Adipocyte (in vitro differentiated cells): Measurements from ENCODE around the gene FOXE3.
A peak's percentile ranks its signal among the peaks of the same experiment; 100 is the strongest.

ENCODE experiments used
- DNase-seq: peaks from one replicate; pipeline ENCODE4 v3.0.0-alpha.2; 2015; ENCODE audit warnings: low read depth
- H3K27me3 ChIP-seq: replicated peaks from 2 replicates; pipeline ENCODE4 v1.7.0; 2013; ENCODE audit warnings: mild to moderate bottlenecking, low read length, moderate library complexity; ENCODE audit not compliant: control insufficient read depth, insufficient read depth
- H3K36me3 ChIP-seq: 2 replicates; pipeline ENCODE4 v1.7.0; 2013; ENCODE audit warnings: low read length, mild to moderate bottlenecking, moderate library complexity; ENCODE audit not compliant: control insufficient read depth, insufficient read depth, severe bottlenecking
- H3K4me1 ChIP-seq: 2 replicates; pipeline ENCODE4 v1.7.0; 2013; ENCODE audit warnings: mild to moderate bottlenecking, low read length, moderate library complexity; ENCODE audit not compliant: control insufficient read depth, insufficient read depth
- H3K4me3 ChIP-seq: 2 replicates; pipeline ENCODE4 v1.7.0; 2013; ENCODE audit warnings: mild to moderate bottlenecking, low read length, moderate library complexity
- H3K9ac ChIP-seq: 2 replicates; pipeline ENCODE4 v1.7.0; 2013; ENCODE audit warnings: mild to moderate bottlenecking, low read length, moderate library complexity
- H3K9me3 ChIP-seq: 2 replicates; pipeline ENCODE4 v1.7.0; 2013; ENCODE audit warnings: mild to moderate bottlenecking, low read length, moderate library complexity; ENCODE audit not compliant: control insufficient read depth

FOXE3 gene

DNA sequence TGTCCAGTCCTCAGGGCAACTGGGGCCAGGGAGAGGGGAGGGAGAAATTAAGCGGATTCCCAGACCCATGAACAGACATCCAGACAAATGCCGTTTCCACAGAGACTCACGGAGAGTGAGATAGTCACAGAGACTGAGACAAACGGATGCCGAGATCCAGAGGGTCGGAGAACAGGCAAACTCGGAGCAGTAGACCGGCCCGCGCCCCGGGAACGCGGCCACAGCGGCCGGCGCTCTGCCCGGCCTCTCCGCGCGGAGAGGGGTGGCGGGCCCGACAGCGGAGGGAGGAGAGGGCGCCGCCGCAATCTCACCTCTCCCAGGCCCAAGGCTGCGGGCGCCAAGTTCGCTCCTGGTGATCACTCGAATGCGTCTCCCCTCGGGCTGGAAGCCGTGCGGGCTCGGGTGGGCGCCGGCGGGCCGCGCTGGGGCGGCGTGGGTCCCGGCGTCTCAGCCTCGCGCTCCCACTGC is 20.9 kb downstream of the FOXE3 start:
- H3K36me3 ChIP-seq, result no peaks in the 10 kb centered on the region
- no peaks in the 10 kb centered on the region for H3K9me3 ChIP-seq
- H3K4me1 ChIP-seq, result peaks cover 29% of the 10 kb centered on the region
- H3K9ac ChIP-seq, result peak overlapping the region; percentile 75
- H3K4me3 ChIP-seq, result peak overlapping the region; percentile 84
- peak; percentile 63 for DNase-seq
- H3K27me3 ChIP-seq, result peaks cover 46% of the 10 kb centered on the region

DNA sequence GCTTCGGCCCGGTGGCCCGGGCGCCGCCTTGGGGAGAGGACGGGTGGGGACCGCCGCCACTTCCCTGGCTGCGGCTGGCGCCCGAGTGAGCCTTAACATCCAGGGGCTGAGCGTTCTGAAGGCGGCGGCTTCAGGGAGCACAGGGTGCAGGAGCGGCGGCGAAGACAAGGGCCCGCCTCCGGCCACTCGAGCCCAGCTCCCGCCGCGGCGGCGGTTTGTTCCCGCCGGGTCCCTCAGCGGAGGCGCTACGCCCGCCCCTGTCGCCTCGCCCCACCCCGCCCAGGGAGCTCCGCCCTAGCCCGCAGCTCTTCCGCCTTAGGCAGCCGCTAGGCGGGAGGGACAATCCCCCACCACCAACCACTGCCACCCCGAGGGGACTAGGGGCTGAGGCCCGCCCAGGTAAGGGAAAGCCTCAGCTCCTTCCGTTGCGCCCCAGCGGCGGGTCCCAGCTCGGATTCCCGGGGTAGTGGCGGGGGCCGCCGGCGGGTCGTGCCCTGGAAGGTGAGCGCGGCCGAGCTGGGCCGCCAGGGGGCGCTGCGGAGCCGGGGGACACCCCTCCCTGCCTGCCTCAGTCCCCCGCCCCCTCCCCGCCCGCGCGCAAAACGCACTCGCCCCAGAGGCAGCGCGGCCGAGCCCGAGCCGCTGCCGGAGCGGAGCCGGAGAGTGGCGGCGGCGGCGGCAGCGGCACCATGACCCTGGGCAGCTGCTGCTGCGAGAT is 21.5 kb downstream of the FOXE3 start, which contains the start of gene FOXD2:
Gene FOXD2, plus strand, starts transcription at position 598 of the 718 bp plus-strand sequence. Its CDS starts 92 bp downstream, at position 690.
- Histone ChIP-seq H3K9me3 (no peaks in the 10 kb centered on the region), H3K4me1 (peaks cover 25% of the 10 kb centered on the region), H3K4me3 (peak within 1 kb of the TSS; percentile 84), H3K27me3 (peaks cover 52% of the 10 kb centered on the region), H3K9ac (peak within 1 kb of the TSS; percentile 75), H3K36me3 (no peaks in the 10 kb centered on the region)
- peak; percentile 91 for DNase-seq

DNA sequence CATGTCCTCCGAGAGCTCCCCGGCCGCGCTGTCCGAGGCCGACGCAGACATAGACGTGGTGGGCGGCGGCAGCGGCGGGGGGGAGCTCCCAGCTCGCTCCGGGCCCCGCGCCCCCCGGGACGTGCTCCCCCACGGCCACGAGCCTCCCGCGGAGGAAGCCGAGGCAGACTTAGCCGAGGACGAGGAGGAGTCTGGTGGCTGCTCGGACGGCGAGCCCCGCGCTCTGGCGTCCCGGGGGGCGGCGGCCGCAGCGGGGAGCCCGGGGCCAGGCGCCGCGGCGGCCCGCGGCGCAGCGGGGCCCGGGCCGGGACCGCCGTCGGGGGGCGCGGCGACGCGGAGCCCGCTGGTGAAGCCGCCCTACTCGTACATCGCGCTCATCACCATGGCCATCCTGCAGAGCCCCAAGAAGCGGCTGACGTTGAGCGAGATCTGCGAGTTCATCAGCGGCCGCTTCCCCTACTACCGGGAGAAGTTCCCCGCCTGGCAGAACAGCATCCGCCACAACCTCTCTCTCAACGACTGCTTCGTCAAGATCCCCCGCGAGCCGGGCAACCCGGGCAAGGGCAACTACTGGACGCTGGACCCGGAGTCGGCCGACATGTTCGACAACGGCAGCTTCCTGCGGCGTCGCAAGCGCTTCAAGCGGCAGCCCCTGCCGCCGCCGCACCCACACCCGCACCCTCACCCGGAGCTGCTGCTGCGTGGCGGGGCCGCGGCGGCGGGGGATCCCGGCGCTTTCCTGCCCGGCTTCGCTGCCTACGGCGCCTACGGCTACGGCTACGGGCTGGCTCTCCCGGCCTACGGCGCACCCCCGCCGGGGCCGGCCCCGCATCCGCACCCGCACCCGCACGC is 22.3 kb downstream of the FOXE3 start:
- peaks cover 53% of the 10 kb centered on the region for H3K27me3 ChIP-seq
- no peaks in the 10 kb centered on the region for H3K36me3 ChIP-seq
- H3K4me1 ChIP-seq, result peaks cover 22% of the 10 kb centered on the region
- no peaks in the 10 kb centered on the region for H3K9me3 ChIP-seq
- H3K9ac ChIP-seq, result no peak overlapping the region
- DNase-seq, result no peak
- H3K4me3 ChIP-seq, result no peak overlapping the region

DNA sequence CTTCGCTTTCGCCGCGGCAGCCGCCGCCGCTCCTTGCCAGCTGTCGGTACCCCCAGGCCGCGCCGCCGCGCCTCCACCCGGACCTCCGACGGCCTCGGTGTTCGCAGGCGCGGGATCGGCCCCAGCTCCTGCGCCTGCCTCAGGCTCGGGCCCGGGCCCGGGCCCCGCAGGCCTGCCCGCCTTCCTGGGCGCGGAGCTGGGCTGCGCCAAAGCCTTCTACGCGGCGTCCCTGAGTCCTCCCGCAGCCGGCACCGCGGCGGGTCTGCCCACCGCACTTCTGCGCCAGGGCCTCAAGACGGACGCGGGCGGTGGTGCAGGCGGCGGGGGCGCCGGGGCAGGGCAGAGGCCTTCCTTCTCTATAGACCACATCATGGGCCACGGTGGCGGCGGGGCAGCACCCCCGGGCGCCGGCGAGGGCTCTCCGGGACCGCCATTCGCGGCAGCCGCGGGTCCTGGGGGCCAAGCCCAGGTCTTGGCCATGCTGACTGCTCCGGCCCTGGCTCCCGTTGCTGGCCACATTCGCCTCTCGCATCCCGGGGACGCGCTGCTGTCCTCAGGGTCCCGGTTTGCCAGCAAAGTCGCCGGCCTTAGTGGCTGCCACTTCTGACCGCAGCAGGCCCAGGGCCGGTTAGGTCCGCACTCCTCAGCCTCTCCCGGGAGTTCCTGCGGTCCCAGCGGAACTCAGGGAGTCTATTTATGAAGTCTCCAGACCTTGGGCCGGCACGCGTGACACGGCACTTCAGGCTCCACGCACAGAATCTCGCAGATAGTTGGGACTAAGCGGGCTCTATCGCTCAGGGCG is 23.1 kb downstream of the FOXE3 start:
- Histone ChIP-seq H3K27me3 (peaks cover 54% of the 10 kb centered on the region), H3K4me1 (peaks cover 18% of the 10 kb centered on the region), H3K4me3 (no peak overlapping the region), H3K36me3 (no peaks in the 10 kb centered on the region), H3K9ac (no peak overlapping the region), H3K9me3 (peaks cover 2% of the 10 kb centered on the region)
- no peak for DNase-seq

DNA sequence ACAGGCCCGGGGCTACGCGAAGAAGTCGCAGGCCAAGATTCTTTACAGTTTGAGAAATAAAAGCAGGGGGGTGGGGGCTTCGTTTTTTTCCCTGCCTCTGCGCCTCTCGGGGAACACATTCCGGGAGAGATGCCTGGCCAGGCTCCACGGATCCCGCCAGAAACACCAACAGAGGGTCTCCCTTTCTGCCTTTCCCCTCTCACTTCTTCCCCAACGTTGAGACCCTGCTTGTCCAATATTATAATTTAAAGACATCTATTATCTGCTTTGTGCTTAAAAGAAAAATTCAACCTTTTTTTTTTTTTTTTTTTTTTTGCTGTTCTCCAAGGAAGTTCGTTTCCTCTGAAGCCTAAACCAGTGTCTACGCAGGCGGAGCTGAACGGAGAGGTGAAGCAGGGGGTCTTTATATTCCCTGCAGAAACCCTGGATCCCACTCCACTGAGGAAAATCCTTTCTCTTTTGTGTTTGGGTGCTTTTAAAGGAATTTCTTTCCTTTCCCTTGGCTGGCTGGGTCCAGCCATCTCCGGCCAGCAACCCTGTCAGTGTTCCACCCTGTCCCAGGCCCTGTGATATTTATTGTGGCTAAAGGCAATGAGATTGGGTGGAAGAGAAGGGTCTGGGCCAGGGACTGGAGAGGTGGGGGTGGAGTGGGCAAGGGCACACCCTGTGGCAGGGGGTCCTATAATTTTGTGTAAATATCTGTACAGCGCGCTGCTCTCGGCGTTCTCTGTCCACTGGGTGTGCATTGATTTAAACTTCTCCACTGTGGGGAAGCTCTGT is 23.9 kb downstream of the FOXE3 start:
- Histone ChIP-seq H3K4me1 (peaks cover 10% of the 10 kb centered on the region), H3K9me3 (peaks cover 10% of the 10 kb centered on the region), H3K9ac (no peak overlapping the region), H3K27me3 (peaks cover 56% of the 10 kb centered on the region), H3K36me3 (no peaks in the 10 kb centered on the region), H3K4me3 (no peak overlapping the region)
- no peak for DNase-seq

DNA sequence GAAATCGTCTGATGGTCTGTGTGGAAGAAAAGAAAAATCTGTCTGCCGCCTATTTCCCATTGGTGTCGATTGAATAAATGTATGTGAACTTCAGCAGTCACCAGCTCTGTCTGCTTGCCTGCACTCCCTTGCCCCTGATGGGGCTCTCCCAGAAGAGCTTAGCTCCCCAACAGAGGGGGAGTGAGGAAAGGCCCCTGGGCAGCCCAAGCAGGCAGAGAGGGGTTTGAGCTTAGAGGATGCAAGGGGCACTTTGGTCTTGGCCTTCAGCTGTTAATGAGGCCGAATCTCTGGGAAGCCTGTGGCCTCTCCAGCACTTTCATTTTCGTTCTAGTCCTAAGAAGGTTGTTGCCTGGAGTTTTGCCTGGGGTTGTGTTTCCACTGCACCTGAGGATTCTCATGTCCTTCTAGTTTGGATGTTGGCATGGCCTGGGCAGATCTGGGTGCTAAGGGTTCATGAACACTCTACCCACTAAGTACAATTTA is 24.6 kb downstream of the FOXE3 start:
- Histone ChIP-seq H3K4me1 (peaks cover 10% of the 10 kb centered on the region), H3K4me3 (no peak overlapping the region), H3K9ac (no peak overlapping the region), H3K27me3 (peaks cover 57% of the 10 kb centered on the region), H3K36me3 (no peaks in the 10 kb centered on the region), H3K9me3 (peaks cover 13% of the 10 kb centered on the region)
- DNase-seq, result no peak

DNA sequence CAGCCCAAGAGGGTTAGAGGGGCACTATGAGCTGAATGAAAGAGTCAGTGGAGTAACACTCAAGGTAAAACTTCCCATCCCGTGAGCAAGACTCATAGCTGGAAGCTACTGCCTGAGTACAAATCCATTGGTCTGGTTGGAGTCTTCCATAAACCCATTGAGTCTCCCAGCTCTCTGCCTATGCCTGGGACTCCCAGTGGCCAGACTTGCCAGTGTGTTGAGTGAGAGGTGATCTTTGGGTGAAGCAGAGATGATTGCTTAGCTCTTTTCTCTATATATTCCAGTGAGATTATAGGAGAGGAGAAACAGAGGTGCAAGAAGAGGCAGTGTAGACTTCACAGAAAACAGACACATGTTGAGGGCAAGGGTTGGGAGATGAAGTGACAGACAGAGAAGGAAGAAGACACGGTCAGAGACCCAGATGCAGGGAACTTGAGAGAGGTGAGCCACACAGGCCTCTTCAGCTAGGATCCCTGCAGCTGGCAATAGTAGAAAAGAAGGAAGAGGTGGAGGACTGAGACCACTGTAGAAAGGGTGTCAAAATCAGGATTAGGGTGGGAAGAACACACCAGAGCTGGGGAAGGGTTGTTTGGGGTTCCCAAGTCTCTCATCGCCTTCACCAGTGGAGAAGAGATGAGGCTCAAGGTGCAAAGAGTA is 25.5 kb downstream of the FOXE3 start:
- H3K4me1 ChIP-seq, result peaks cover 4% of the 10 kb centered on the region
- H3K9ac ChIP-seq, result no peak overlapping the region
- peaks cover 62% of the 10 kb centered on the region for H3K27me3 ChIP-seq
- H3K9me3 ChIP-seq, result peaks cover 13% of the 10 kb centered on the region
- no peak overlapping the region for H3K4me3 ChIP-seq
- no peak for DNase-seq
- no peaks in the 10 kb centered on the region for H3K36me3 ChIP-seq

DNA sequence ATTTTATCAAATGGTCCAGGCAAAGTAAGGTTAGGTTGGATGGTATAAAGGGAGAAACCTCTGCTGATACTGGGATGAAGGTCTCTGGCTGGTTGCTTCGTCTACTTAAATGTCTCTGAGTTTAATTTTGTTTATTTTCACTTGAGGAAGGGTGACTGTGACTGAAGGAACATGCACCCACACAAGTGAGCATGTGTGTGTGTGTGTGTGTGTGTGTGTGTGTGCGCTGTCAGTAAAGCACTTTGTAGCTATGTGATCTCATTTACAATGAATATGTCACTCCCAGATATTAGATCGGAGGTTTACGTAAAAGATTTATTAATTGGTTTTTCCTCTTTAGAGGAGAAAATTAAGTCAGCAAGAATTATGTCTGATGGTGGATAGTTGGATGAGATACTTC is 26.1 kb downstream of the FOXE3 start:
- H3K4me1 ChIP-seq, result no peaks in the 10 kb centered on the region
- H3K9ac ChIP-seq, result no peak overlapping the region
- no peaks in the 10 kb centered on the region for H3K36me3 ChIP-seq
- no peak overlapping the region for H3K4me3 ChIP-seq
- no peak for DNase-seq
- H3K27me3 ChIP-seq, result peaks cover 67% of the 10 kb centered on the region
- peaks cover 13% of the 10 kb centered on the region for H3K9me3 ChIP-seq

DNA sequence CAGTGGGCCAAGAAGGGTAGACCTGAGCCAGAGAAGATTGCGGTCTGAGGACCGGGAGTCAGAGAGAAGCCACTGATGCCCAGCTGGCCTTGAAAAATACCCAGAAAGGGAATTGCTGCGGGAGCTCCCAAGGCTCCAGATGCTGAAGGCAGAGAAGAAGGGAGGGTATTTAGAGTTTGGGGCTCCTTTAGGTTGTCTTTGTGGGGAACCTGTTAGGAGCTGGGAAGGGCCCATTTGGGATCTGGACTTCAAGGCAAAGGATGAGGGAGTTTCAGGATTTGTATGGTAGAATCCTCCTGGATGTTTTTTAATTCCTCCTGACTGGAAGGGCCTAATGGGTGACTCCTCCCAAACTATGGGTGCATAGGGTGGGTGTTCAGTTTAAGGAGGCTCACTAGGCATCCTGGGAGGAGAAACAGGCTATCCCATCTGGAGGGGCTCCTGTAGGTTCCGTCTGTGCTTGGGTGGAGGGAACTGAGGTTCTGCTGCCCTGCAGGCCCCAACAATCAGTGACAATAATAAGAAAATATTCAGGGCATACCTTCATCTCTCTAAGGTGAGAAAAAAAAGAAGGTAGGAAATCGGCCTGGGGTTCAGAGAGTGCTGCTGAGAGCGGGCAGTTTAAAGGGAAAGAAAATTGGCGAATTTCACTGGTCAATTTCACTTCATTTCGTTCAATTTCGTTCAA is 26.9 kb downstream of the FOXE3 start:
- H3K9me3 ChIP-seq, result peaks cover 16% of the 10 kb centered on the region
- no peak overlapping the region for H3K9ac ChIP-seq
- no peak for DNase-seq
- H3K36me3 ChIP-seq, result no peaks in the 10 kb centered on the region
- H3K27me3 ChIP-seq, result peaks cover 75% of the 10 kb centered on the region
- no peak overlapping the region for H3K4me3 ChIP-seq
- no peaks in the 10 kb centered on the region for H3K4me1 ChIP-seq
